Dendritic cell treated with granulocyte-macrophage colony-stimulating factor and Interleukin-4, amounts not matched to agents 40 ng/mL and 50 ng/mL, for 4 days (primary cell): ENCODE data around the gene MCU.
A peak's percentile ranks its signal among the peaks of the same experiment; 100 is the strongest.
"Not testable (repeated sequence)": the region's sequence is repeated elsewhere in the genome, so short reads cannot be mapped to it uniquely, and the experiment has no call there.

Experiments used
- H3K27ac Mint-ChIP-seq: one replicate; pipeline ENCODE4 v1.8.0; 2022; ENCODE audit warnings: mild to moderate bottlenecking, mixed read lengths
- H3K27me3 Mint-ChIP-seq: one replicate; pipeline ENCODE4 v1.8.0; 2022; ENCODE audit warnings: mild to moderate bottlenecking, mixed read lengths
- H3K36me3 Mint-ChIP-seq: one replicate; pipeline ENCODE4 v1.8.0; 2022; ENCODE audit warnings: low read depth, mixed read lengths
- H3K4me1 Mint-ChIP-seq: one replicate; pipeline ENCODE4 v1.8.0; 2022; ENCODE audit warnings: low read depth, mixed read lengths
- H3K4me3 Mint-ChIP-seq: one replicate; pipeline ENCODE4 v1.8.0; 2022; ENCODE audit warnings: mild to moderate bottlenecking, moderate library complexity, mixed read lengths
- H3K9me3 Mint-ChIP-seq: one replicate; pipeline ENCODE4 v1.8.0; 2022; ENCODE audit warnings: mixed read lengths
- intact Hi-C: fragments of 100-400 bp; cut with micrococcal nuclease; formaldehyde crosslinking; loops from one replicate; pipeline ENCODE4 v1.15.0; 2022

MCU gene

GRCh38 chr10:72667207-72667864, 24.6 kb upstream of the MCU start:
- intact Hi-C loops: no loop called here

GRCh38 chr10:72673280-72673679, 18.7 kb upstream of the MCU start:
- Mint-ChIP-seq H3K27me3 (no peaks in the 10 kb centered on the region), H3K4me3 (no peak overlapping the region), H3K4me1 (peaks cover 12% of the 10 kb centered on the region), H3K27ac (no peak overlapping the region), H3K36me3 (no peaks in the 10 kb centered on the region), H3K9me3 (no peaks in the 10 kb centered on the region)
- intact Hi-C loops: no loop called here

More at GRCh38 chr10:72667207-72667864, 24.6 kb upstream of the MCU start:
- no peak overlapping the region for H3K27ac Mint-ChIP-seq
- no peak overlapping the region for H3K4me3 Mint-ChIP-seq
- H3K36me3 Mint-ChIP-seq: no peaks in the 10 kb centered on the region
- peaks cover 5% of the 10 kb centered on the region for H3K4me1 Mint-ChIP-seq
- peaks cover 2% of the 10 kb centered on the region for H3K27me3 Mint-ChIP-seq
- no peaks in the 10 kb centered on the region for H3K9me3 Mint-ChIP-seq

- H3K27ac Mint-ChIP-seq, intact Hi-C loops, H3K9me3 Mint-ChIP-seq, H3K27me3 Mint-ChIP-seq, H3K4me3 Mint-ChIP-seq, H3K36me3 Mint-ChIP-seq: not testable (repeated sequence)
- H3K4me1 Mint-ChIP-seq: peaks cover 10% of the 10 kb centered on the region
Measured at GRCh38 chr10:72674174-72674573, 17.8 kb upstream of the MCU start.

GRCh38 chr10:72679838-72680241, 12.1 kb upstream of the MCU start:
- H3K27me3 Mint-ChIP-seq: peaks cover 6% of the 10 kb centered on the region
- H3K4me3 Mint-ChIP-seq: no peak overlapping the region
- no peak overlapping the region for H3K27ac Mint-ChIP-seq
- no peaks in the 10 kb centered on the region for H3K9me3 Mint-ChIP-seq
- peaks cover 17% of the 10 kb centered on the region for H3K4me1 Mint-ChIP-seq
- H3K36me3 Mint-ChIP-seq: no peaks in the 10 kb centered on the region
- intact Hi-C loops: no loop called here

- no peaks in the 10 kb centered on the region for H3K36me3 Mint-ChIP-seq
- H3K9me3 Mint-ChIP-seq: no peaks in the 10 kb centered on the region
- peaks cover 16% of the 10 kb centered on the region for H3K4me1 Mint-ChIP-seq
- H3K4me3 Mint-ChIP-seq: no peak overlapping the region
- peaks cover 6% of the 10 kb centered on the region for H3K27me3 Mint-ChIP-seq
- H3K27ac Mint-ChIP-seq: no peak overlapping the region
- intact Hi-C loops: no loop called here
Measured at GRCh38 chr10:72682638-72683037, 9.3 kb upstream of the MCU start.

- Mint-ChIP-seq H3K9me3 (no peaks in the 10 kb centered on the region), H3K27me3 (peaks cover 1% of the 10 kb centered on the region), H3K27ac (no peak overlapping the region), H3K4me3 (no peak overlapping the region), H3K36me3 (no peaks in the 10 kb centered on the region), H3K4me1 (peaks cover 21% of the 10 kb centered on the region)
- intact Hi-C loops: no loop called here
Measured at GRCh38 chr10:72685264-72685921, 6.5 kb upstream of the MCU start.

- Mint-ChIP-seq H3K27ac (peak overlapping the region; percentile 7), H3K4me1 (peaks cover 21% of the 10 kb centered on the region)
- H3K4me3 Mint-ChIP-seq, H3K9me3 Mint-ChIP-seq, H3K36me3 Mint-ChIP-seq, H3K27me3 Mint-ChIP-seq, intact Hi-C loops: not testable (repeated sequence)
Measured at GRCh38 chr10:72686430-72686829, 5.5 kb upstream of the MCU start.

GRCh38 chr10:72687035-72687434, 4.9 kb upstream of the MCU start:
- H3K27me3 Mint-ChIP-seq: no peaks in the 10 kb centered on the region
- no peak overlapping the region for H3K27ac Mint-ChIP-seq
- intact Hi-C loops: no loop called here
- no peak overlapping the region for H3K4me3 Mint-ChIP-seq
- H3K4me1 Mint-ChIP-seq: peaks cover 15% of the 10 kb centered on the region
- H3K36me3 Mint-ChIP-seq: no peaks in the 10 kb centered on the region
- H3K9me3 Mint-ChIP-seq: no peaks in the 10 kb centered on the region

GRCh38 chr10:72688208-72688651, 3.7 kb upstream of the MCU start:
- no peaks in the 10 kb centered on the region for H3K27me3 Mint-ChIP-seq
- intact Hi-C loops: no loop called here
- H3K27ac Mint-ChIP-seq: no peak overlapping the region
- no peaks in the 10 kb centered on the region for H3K36me3 Mint-ChIP-seq
- H3K4me3 Mint-ChIP-seq: no peak overlapping the region
- H3K9me3 Mint-ChIP-seq: no peaks in the 10 kb centered on the region
- H3K4me1 Mint-ChIP-seq: peaks cover 21% of the 10 kb centered on the region

GRCh38 chr10:72689660-72690059, 2.3 kb upstream of the MCU start:
- Mint-ChIP-seq H3K36me3 (no peaks in the 10 kb centered on the region), H3K4me3 (no peak overlapping the region), H3K9me3 (no peaks in the 10 kb centered on the region), H3K4me1 (peaks cover 25% of the 10 kb centered on the region), H3K27me3 (no peaks in the 10 kb centered on the region), H3K27ac (no peak overlapping the region)
- intact Hi-C loops: loop anchor here (10.0 kb wide), 1 partner anchor 325 kb away; no protein-coding TSS in a partner anchor

GRCh38 chr10:72690071-72690755, 1.7 kb upstream of the MCU start:
- intact Hi-C loops: loop anchor here (10.0 kb wide), 1 partner anchor 325 kb away; no protein-coding TSS in a partner anchor
- H3K9me3 Mint-ChIP-seq: no peaks in the 10 kb centered on the region
- H3K4me1 Mint-ChIP-seq: peaks cover 29% of the 10 kb centered on the region
- H3K36me3 Mint-ChIP-seq: no peaks in the 10 kb centered on the region
- H3K27ac Mint-ChIP-seq: no peak overlapping the region
- H3K4me3 Mint-ChIP-seq: no peak overlapping the region
- H3K27me3 Mint-ChIP-seq: no peaks in the 10 kb centered on the region

GRCh38 chr10:72691470-72691862, 477 bp upstream of the MCU start:
- Mint-ChIP-seq H3K27me3 (no peaks in the 10 kb centered on the region), H3K27ac (peak overlapping the region; percentile 63), H3K4me1 (peaks cover 32% of the 10 kb centered on the region), H3K9me3 (no peaks in the 10 kb centered on the region), H3K36me3 (no peaks in the 10 kb centered on the region), H3K4me3 (peak overlapping the region; percentile 77)
- intact Hi-C loops: loop anchor here (10.0 kb wide), 1 partner anchor 327 kb away; no protein-coding TSS in a partner anchor

- H3K27me3 Mint-ChIP-seq: no peaks in the 10 kb centered on the region
- peaks cover 28% of the 10 kb centered on the region for H3K4me1 Mint-ChIP-seq
- H3K36me3 Mint-ChIP-seq: no peaks in the 10 kb centered on the region
- peak overlapping the region; percentile 63 for H3K27ac Mint-ChIP-seq
- peak overlapping the region; percentile 77 for H3K4me3 Mint-ChIP-seq
- intact Hi-C loops: loop anchor here (2.0 to 10.0 kb wide), 2 partner anchors 66 to 328 kb away; partner anchors contain the start of gene MICU1
- H3K9me3 Mint-ChIP-seq: no peaks in the 10 kb centered on the region
Measured at GRCh38 chr10:72692744-72692993, 726 bp downstream of the MCU start.

GRCh38 chr10:72692994-72693781, 1.2 kb downstream of the MCU start:
- H3K27me3 Mint-ChIP-seq: no peaks in the 10 kb centered on the region
- peak overlapping the region; percentile 77 for H3K4me3 Mint-ChIP-seq
- peaks cover 23% of the 10 kb centered on the region for H3K4me1 Mint-ChIP-seq
- H3K9me3 Mint-ChIP-seq: no peaks in the 10 kb centered on the region
- no peaks in the 10 kb centered on the region for H3K36me3 Mint-ChIP-seq
- intact Hi-C loops: loop anchor here (2.0 to 10.0 kb wide), 2 partner anchors 66 to 328 kb away; partner anchors contain the start of gene MICU1
- H3K27ac Mint-ChIP-seq: peak overlapping the region; percentile 63
